Globus pallidus (tissue), 1 donor: ENCODE data around the gene SCRT2.

ENCODE experiments used
- DNase-seq: peaks from one replicate; pipeline ENCODE4 v3.0.0-alpha.2; 2015; ENCODE audit warnings: low spot score

Gene SCRT2

GRCh38 chr20:634148-634925 lies 41.3 kb downstream of the SCRT2 start:
- peak; percentile 17 for DNase-seq

GRCh38 chr20:631101-631500 lies 44.5 kb downstream of the SCRT2 start:
- no peak for DNase-seq

GRCh38 chr20:626579-626978 lies 49.0 kb downstream of the SCRT2 start:
- DNase-seq = no peak

- DNase-seq = no peak
Observed at GRCh38 chr20:625360-625932, 50.2 kb downstream of the SCRT2 start.

- DNase-seq = no peak
Observed at GRCh38 chr20:623704-624103, 51.9 kb downstream of the SCRT2 start.

GRCh38 chr20:623021-623420 lies 52.6 kb downstream of the SCRT2 start:
- DNase-seq = no peak

GRCh38 chr20:622161-622560 lies 53.4 kb downstream of the SCRT2 start:
- no peak for DNase-seq

- DNase-seq = no peak
Observed at GRCh38 chr20:621125-621756, 54.4 kb downstream of the SCRT2 start.

- DNase-seq = no peak
Observed at GRCh38 chr20:620246-620645, 55.4 kb downstream of the SCRT2 start.

GRCh38 chr20:618980-619379 lies 56.6 kb downstream of the SCRT2 start:
- DNase-seq = no peak

GRCh38 chr20:617934-618690 lies 57.5 kb downstream of the SCRT2 start:
- DNase-seq = no peak

GRCh38 chr20:615514-615913 lies 60.1 kb downstream of the SCRT2 start:
- no peak for DNase-seq

- no peak for DNase-seq
Observed at GRCh38 chr20:611843-612185, 63.8 kb downstream of the SCRT2 start.
